ENCODE data around the gene WDR90. TPM values are rescaled to one million over a fixed set of nuclear protein-coding genes. Genes with fewer than 3 reads are reported as not detected.

Gene WDR90
- total and polyA plus RNA-seq, 2 experiments from 2014 or later = 25.9 to 42.2 TPM

- ATAC-seq (no peak), DNase-seq (ENCODE audit: low spot score) (no peak)
- H3K4me3 Mint-ChIP-seq = no peak overlapping the region
These were observed 32.2 kb upstream of the WDR90 start for GRCh38 chr16:616733-617586.

More at GRCh38 chr16:616733-617586, 32.2 kb upstream of the WDR90 start:
- Histone ChIP-seq H3K4me3 (no peak overlapping the region), H3K9me2 (ENCODE audit: insufficient read depth) (no peaks in the 10 kb centered on the region), H3K36me3 (ENCODE audit: insufficient read depth) (no peaks in the 10 kb centered on the region), H3K27ac (ENCODE audit: low read depth) (no peak overlapping the region), H3F3A (replicated peaks; ENCODE audit: low read depth) (peaks cover 5% of the 10 kb centered on the region; the same call in 1 of the 2 replicates), H2AFZ (no peak overlapping the region), H4K20me1 (replicated peaks; ENCODE audit: insufficient read depth) (no peaks in the 10 kb centered on the region; the same call in 1 of the 2 replicates), H3K4me1 (ENCODE audit: insufficient read depth) (no peaks in the 10 kb centered on the region), H3K27me3 (ENCODE audit: insufficient read depth) (no peaks in the 10 kb centered on the region), H3K79me2 (replicated peaks; ENCODE audit: insufficient read depth) (no peaks in the 10 kb centered on the region), H3K4me2 (no peak overlapping the region)
- Mint-ChIP-seq H3K36me3 (ENCODE audit: low read depth) (peaks cover 13% of the 10 kb centered on the region; the same call in 2 of the 3 replicates), H3K27ac (no peak overlapping the region), H3K27me3 (ENCODE audit: insufficient read depth, low read depth, poor library complexity) (peaks cover 14% of the 10 kb centered on the region), H3K9me3 (peaks cover 7% of the 10 kb centered on the region; the same call in 2 of the 3 replicates), H3K4me1 (peaks cover 6% of the 10 kb centered on the region; the same call in 2 of the 3 replicates)
- TF ChIP-seq ZNF462 (CRISPR knock-in tag; IDR thresholded peaks at IDR 0.05) (no peak), JUNB (IDR thresholded peaks at IDR 0.05; ENCODE audit: unreplicated experiment) (no peak), CREB1 (CRISPR knock-in tag; IDR thresholded peaks at IDR 0.05; ENCODE audit: low read depth) (no peak)
